Measurements from ENCODE around the gene NPRL2.
A peak's percentile ranks its signal among the peaks of the same experiment; 100 is the strongest.

The NPRL2 gene

DNA sequence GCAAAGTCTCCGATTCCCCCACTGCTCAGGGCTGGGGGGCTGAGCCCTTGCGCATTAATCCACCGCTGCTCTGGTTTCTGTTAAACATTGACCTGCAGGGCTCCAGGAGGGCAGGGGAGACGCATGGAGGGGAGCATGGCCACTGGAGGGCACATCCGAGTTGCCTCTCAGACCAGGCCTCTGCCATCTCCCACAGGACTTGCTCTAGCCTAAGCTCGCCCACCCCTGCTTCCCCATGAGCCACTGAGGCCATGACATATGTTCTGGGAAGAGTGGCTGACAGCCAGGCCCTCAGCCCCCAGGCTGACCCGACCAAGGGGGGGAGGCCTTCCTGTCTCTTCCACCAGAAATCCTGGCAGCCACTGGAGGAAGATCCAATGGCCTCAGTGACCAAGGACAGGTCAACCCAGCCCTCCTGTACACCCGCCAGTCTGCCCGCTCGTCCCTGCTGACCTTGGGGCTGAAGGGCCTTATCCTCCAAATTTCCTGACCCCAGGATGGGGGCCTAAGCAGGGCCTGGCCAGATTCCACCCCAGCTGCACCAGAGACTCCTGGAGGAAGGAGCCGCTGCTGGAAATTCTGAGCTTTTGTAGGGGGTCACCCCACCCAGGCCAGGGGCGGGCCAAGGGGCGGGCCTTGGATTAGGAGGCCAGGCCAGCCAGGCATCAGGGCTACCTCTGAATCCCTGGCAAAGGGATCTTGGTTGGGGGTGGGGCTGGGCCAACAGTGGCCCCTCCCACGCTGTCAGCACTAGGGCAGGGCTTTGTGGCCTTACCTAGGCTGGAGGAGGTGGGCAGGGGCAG, 47.4 kb downstream of the NPRL2 start, which contains the start of gene HYAL1:
TSS of gene HYAL1 (minus strand) at position 562 of the 803 bp plus-strand sequence. CDS start 618 bp downstream, outside the sequence.
- DNase-seq: no peak

DNA sequence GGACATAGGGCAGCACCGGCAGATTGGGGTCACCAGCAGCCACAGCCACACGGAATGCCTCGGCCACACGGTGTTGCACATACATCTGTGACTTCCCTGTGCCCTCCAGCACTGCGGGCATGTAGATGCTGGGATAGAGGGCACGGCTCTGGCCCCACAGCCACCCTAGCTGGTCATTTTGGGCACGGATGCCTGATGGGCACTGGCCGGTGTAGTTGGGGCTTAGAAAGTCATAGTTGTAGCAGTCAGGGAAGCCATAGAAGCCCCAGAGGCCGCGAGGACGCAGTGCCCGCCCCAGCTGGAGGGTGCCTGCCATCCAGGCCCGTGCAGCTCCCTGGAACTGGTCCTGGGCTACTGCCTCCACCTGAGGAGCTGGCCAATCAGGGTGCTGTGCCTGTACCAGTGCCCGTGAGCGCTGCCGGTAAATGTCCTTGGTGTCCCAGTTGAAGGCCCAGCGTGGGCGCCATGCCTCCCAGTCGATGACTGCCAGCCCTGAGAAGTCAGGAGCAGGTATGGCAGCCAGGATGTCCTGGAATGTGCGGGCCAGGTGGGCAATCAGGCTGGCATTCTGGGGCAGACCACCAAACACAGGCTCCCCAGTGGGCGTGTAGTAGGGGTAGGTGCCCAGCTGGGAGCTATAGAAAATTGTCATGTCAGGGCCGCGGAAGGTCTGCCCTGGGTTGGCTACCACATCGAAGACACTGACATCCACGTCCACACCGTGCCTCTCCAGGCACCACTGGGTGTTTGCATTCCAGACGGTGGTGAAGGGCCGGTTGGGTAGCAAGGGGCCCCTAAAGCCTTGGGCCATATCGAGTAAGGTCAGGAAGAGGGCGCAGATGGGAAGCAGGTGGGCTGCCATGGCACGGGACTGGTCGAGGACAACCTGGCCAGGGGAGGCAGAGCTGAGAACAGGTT, 48.2 kb downstream of the NPRL2 start:
- DNase-seq: no peak

DNA sequence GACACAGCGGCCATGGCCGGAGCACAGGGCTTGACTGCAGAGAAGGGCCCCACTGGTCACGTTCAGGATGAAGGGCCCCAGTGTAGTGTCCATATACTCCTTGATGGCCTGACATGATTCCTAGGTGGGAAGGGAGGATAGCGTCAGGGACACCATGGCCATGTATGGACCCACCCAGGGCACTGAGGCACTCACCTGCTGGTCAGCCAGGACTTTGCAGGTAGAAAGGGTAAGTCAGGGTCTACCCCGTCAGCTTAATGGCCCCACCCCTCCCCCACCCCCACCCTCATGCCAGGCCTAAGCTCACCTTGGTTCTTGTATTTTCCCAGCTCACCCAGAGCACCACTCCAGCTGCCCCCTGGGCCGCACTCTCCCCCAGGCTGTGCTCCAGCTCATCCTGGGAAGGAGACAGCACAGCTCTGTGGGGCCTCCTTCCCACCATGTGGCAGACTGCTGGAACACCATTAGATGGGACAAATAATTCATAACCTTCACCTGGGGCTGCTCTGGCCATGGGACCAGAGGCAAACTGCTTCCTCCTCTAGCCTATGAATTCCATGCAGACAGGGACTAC, 49.8 kb downstream of the NPRL2 start:
- DNase-seq: no peak

DNA sequence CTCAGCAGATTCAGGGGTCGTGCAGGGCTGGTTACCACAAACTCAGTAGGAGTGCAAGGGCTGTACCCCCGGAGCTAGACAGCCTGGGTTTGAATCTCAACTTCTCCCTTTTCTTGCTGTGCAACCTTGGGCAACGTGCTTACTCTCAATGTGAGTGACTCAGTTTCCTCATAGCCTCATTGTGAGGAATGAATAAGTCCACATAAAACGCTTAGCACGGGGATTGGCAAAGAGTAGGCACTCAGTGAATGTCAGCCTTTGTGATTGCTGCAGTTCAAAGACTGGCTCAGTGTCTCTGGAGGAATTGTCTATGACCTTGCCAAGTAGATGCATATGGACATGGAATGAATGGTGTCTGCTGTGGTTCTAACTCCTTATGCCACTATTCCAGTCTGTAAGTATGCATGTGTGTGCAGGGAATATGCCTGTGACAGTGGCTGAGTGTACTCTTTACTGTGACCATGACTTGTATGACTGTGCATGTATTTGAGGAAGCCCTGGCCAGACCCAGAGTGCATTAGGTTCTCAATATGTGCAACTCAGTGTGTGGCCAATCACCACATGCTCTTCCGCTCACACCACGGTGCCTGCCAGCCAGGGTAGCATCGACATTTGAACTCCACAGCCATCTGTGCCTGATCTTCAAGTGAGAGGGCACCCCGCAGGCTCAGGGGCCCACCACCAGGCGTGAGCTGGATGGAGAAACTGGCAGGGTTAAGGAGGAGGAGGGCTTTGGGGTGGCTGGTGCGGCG, 50.5 kb downstream of the NPRL2 start:
- no peak for DNase-seq

DNA sequence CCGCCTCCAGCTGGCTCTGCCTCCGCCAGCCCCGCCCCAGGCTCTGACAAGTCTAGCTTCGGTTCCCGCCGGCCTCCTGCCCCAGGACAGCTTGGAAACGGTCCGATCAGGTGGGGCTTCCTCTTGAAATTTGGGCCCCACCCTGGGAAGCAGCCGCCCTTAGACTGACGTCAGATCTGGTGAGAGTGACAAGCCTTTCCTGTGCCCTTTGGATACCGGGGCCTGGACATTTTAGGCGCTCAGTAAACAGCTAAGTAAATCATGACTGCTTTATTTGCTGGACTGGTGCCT, 51.0 kb downstream of the NPRL2 start:
- no peak for DNase-seq

DNA sequence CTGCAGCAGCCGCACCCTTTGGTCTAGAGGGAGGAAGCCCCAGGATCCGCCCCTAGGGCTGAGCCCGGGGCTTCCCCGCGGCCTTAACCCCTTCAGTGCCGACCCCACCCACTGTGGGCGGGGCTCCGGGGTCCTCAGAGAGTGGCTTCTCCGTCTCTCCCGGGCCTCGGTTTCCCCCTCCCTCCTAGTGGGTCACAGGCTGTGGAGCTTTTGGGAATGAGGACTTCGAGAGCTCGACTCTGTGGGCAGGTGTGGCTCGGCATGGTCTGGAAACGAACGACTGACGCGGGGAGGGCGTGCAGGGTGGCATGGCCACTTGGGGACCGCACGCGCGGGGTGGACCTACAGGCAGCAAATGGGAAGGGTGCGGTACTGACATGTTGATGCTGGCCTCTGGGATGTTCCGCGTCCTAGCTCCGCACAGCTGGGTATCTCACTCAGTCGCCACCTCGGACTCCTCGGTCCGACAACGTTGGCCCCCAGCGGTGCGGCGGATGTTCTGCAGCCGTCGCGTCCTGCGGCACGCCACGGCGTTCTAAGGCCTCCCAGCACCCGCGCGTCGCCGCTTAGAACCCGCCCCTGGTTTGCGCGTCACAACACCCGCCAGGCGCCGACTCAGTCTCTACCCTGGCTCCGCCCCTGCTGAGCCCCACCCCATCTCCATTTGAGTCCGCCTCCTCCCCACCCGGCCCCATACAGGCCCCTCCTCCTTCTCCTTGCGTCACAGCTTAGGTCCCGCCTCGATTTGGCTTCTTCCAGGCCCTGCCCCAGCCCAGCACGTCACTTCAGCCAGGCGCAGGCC, 51.5 kb downstream of the NPRL2 start, which contains the start of the genes HYAL3 and NAA80:
TSS of gene HYAL3 (minus strand) at position 570 of the 802 bp plus-strand sequence. CDS start 3,803 bp downstream, outside the sequence.
TSS of gene NAA80 (minus strand) at position 570 of the 802 bp plus-strand sequence. CDS start 1,942 bp downstream, outside the sequence.
- peak; percentile 99 to 100 for DNase-seq

DNA sequence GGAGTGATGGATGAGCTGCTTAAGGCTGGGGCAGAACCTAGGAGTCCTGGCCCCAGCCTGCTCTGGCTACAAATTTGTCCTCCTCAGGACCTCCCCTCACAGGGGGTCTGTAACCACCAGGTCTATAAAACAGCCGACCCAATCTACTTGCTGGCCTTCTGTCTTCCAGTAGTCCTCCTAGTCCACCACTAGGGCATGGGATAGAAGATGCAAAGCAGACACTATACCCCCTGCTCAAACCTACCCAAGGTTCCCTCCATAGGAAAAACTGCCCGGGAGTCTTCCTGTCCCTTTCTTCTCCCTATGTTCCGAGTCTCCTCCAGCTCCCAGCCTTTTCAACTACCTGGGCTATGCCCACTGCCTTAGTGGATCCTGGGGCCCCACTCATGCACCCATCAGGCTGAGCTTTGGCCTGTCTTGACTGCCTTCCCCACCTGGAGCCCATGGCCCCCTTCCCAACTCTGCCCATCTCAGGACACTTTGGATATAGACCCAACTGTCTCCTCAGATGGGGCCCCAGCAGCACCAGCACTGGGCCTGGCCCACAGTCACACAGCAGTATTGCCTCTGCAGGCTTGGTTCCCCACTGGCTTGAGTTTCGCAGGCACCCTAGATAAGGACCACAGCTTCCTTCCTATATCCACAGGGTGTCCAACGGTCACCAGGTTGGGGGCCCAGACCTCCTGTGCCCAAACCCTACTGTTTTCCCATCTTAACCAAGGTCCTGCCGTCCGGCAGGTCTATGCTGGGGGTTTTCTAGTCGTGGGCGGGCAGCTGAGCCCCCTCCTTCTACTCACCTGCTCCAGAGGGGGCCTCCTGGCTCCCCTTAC, 52.5 kb downstream of the NPRL2 start:
- no peak for DNase-seq

DNA sequence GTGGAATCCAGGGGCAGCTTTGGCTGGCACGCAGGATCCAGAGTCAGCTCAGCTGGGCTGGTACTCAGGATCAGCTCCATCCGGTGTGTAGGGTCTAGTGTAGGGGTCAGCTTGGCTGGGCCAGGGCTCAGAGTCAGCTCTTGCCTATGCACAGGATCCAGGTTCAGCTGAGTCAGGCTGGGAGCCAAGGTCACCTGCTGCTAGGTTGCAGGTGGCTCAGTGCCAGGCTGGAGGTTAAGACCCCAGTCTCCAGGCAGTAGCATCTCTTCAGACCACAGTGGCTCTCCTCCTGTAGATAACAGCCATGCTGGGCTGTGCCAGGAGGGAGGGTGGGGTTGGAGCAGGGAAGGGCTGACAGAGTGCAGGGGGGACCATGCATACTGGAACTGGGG, 53.2 kb downstream of the NPRL2 start:
- no peak for DNase-seq
